ENCODE results near the gene CCL1. TPM values are rescaled to one million over a fixed set of nuclear protein-coding genes. Genes with fewer than 3 reads are reported as not detected.

CCL1 gene
- total RNA-seq, 3 donors from 2014 or later = not detected

DNA sequence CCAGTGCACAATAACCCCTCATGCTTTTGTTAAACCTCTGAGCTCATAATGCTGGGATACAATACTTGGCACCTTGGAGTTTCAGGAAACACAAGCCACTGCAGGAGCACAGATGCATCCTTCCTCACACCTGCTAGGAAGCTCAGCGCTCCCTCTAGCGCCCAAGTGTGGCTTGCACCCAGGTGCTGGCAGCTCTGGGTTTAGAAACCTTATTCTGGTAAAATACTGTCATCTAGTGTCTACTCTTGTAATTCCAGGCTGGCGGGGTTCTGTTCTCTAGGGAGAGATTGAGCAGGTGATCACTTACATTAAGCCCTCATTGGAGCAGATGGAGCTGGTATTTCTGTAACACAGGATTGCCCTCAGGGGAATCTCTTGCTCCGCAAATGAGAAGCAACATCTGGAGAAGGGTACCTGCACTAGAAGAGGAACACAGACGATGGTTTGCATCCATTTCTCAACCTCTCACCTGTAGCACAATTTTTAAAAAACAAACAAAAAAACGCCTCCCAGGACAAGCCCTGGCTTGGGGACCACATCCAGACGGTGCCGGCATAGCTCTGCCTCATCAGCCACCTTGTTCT lies 1.5 kb downstream of the CCL1 start:
- no peaks in the 10 kb centered on the region for H3K27me3 ChIP-seq
- no peaks in the 10 kb centered on the region for H3K4me1 ChIP-seq
- H3K4me3 ChIP-seq = no peak overlapping the region
- intact Hi-C loops (cut with DNase I; ENCODE audit: low total_unique reads) = loop anchor here (10.0 kb wide), 1 partner anchor 157 kb away; no protein-coding TSS in a partner anchor
- no peaks in the 10 kb centered on the region for H3K36me3 ChIP-seq
- H3K9me3 ChIP-seq = no peaks in the 10 kb centered on the region
- DNase-seq (ENCODE audit: low spot score in 2 of 2) = peak; percentile 85 to 90
- no peak overlapping the region for H3K27ac ChIP-seq
- TF ChIP-seq, protein P1, sequence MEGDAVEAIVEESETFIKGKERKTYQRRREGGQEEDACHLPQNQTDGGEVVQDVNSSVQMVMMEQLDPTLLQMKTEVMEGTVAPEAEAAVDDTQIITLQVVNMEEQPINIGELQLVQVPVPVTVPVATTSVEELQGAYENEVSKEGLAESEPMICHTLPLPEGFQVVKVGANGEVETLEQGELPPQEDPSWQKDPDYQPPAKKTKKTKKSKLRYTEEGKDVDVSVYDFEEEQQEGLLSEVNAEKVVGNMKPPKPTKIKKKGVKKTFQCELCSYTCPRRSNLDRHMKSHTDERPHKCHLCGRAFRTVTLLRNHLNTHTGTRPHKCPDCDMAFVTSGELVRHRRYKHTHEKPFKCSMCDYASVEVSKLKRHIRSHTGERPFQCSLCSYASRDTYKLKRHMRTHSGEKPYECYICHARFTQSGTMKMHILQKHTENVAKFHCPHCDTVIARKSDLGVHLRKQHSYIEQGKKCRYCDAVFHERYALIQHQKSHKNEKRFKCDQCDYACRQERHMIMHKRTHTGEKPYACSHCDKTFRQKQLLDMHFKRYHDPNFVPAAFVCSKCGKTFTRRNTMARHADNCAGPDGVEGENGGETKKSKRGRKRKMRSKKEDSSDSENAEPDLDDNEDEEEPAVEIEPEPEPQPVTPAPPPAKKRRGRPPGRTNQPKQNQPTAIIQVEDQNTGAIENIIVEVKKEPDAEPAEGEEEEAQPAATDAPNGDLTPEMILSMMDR (IDR thresholded peaks at IDR 0.05) = peak; percentile 86 to 100 (median 99)
- TF ChIP-seq POLR2A (IDR thresholded peaks at IDR 0.05) = no peak
- TF ChIP-seq POLR2AphosphoS5 (IDR thresholded peaks at IDR 0.05) = peak; percentile 58 to 73 (median 68)

DNA sequence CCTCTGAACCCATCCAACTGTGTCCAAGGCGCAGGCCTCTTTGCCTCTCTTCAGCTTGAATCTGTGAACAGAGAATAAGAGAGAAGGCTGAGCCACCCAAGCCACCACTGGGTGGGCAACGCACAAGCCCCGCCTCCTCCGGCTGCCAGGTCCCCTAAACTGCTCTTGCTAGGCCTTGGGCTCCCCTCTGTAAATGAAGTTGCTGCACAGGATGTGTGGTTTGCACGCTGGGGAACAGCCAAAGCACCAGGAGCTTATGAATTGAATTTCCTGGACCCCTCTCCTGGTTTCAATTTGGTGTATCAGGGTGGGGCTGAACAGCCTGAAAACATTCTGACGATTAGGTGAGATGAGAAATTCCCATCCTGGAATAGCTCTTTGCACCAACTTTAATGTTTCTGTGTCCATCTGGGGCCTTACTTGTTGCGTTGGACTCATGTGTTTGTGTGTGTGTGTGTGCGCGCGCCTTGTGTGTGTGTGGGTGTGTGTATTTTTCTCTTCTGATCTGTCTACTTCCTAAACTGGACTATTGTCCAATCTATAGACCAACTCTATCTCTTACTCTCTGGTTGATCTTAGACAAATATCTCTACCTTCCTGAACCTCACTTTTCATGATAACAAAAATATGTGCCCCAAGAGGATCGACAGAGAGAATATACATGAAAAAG lies 2.3 kb downstream of the CCL1 start:
- no peaks in the 10 kb centered on the region for H3K4me1 ChIP-seq
- H3K27me3 ChIP-seq = no peaks in the 10 kb centered on the region
- no peak overlapping the region for H3K4me3 ChIP-seq
- H3K36me3 ChIP-seq = no peaks in the 10 kb centered on the region
- intact Hi-C loops (cut with DNase I; ENCODE audit: low total_unique reads) = loop anchor here (10.0 kb wide), 1 partner anchor 156 kb away; no protein-coding TSS in a partner anchor
- no peaks in the 10 kb centered on the region for H3K9me3 ChIP-seq
- TF ChIP-seq POLR2AphosphoS5 (IDR thresholded peaks at IDR 0.05) (no peak), POLR2A (IDR thresholded peaks at IDR 0.05) (no peak)
- TF ChIP-seq, protein P1 (IDR thresholded peaks at IDR 0.05) = no peak
- no peak overlapping the region for H3K27ac ChIP-seq
- no peak for DNase-seq (ENCODE audit: low spot score in 2 of 2)

DNA sequence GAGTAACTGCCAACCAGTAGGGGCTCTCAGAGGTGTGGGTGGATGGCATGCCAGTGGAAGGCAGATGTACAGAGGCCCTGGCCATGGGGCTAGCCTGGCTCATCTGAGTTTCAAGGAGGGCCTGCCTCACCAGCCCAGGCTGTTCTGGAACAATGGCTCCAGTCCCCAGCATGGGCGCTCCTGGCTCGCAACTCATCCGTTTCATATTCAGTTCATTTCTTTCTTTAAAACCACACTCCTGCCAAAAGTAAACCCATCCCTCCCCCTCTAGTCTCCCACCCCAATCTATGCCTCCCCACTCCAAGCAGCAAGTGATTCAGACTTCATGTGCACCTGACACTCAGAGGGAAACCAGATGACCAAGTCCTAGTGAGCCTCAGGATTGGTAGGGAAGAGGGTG lies 4.4 kb downstream of the CCL1 start:
- Histone ChIP-seq H3K27me3 (no peaks in the 10 kb centered on the region), H3K4me3 (no peak overlapping the region), H3K36me3 (no peaks in the 10 kb centered on the region), H3K4me1 (no peaks in the 10 kb centered on the region), H3K9me3 (peaks cover 0 to 4% of the 10 kb centered on the region in 2 donors), H3K27ac (no peak overlapping the region)
- intact Hi-C loops (cut with DNase I; ENCODE audit: low total_unique reads) = no loop called here
- TF ChIP-seq, protein P1 (IDR thresholded peaks at IDR 0.05) = no peak
- no peak for TF ChIP-seq POLR2AphosphoS5 (IDR thresholded peaks at IDR 0.05)
- TF ChIP-seq POLR2A (IDR thresholded peaks at IDR 0.05) = no peak
- no peak for DNase-seq (ENCODE audit: low spot score in 2 of 2)

DNA sequence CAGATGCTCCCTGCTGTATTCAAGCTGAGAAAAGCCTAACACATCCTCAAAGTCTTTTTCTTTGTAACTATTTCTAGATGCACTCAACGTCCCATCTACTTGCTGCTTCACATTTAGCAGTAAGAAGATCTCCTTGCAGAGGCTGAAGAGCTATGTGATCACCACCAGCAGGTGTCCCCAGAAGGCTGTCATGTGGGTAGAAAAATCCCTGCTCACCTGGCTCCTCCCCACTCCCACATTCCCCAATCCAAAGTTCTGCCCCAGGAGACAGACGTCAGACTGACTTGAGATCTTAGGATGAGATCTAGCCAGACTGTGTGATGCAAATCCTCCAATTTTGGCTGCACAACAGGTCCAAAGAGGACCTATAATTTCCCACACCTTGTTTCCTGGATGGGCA lies 5.6 kb downstream of the CCL1 start:
- intact Hi-C loops (cut with DNase I; ENCODE audit: low total_unique reads) = no loop called here
- H3K27me3 ChIP-seq = no peaks in the 10 kb centered on the region
- H3K27ac ChIP-seq = no peak overlapping the region
- no peaks in the 10 kb centered on the region for H3K4me1 ChIP-seq
- TF ChIP-seq POLR2AphosphoS5 (IDR thresholded peaks at IDR 0.05) (no peak), POLR2A (IDR thresholded peaks at IDR 0.05) (no peak)
- TF ChIP-seq, protein P1 (IDR thresholded peaks at IDR 0.05) = no peak
- H3K36me3 ChIP-seq = no peaks in the 10 kb centered on the region
- H3K4me3 ChIP-seq = no peak overlapping the region
- DNase-seq (ENCODE audit: low spot score in 2 of 2) = no peak
- H3K9me3 ChIP-seq = peaks cover 0 to 4% of the 10 kb centered on the region in 2 donors

DNA sequence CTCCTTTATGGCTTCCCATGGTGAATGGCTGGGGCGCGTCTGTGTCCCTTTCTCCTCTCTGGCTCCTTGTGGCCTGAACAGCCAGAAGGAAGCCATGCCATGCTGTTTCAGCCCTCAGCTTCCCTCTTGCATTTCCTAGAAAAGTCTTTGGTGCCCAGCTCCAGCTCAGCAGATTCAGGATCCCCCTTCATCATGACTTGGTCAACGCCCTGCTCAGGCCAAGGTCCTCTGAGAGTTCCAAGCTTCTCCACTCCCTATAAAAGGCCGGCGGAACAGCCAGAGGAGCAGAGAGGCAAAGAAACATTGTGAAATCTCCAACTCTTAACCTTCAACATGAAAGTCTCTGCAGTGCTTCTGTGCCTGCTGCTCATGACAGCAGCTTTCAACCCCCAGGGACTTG lies 6.8 kb downstream of the CCL1 start, which contains the start of gene CCL13:
Gene CCL13, plus strand, starts transcription at position 287 of the 400 bp plus-strand sequence. Its CDS starts 47 bp downstream, at position 334.
- no peaks in the 10 kb centered on the region for H3K27me3 ChIP-seq
- H3K4me1 ChIP-seq = no peaks in the 10 kb centered on the region
- peaks cover 0 to 4% of the 10 kb centered on the region in 2 donors for H3K9me3 ChIP-seq
- DNase-seq (ENCODE audit: low spot score in 2 of 2) = no peak
- no peak within 1 kb of the TSS for H3K4me3 ChIP-seq
- TF ChIP-seq POLR2AphosphoS5 (IDR thresholded peaks at IDR 0.05) (no peak), POLR2A (IDR thresholded peaks at IDR 0.05) (no peak)
- TF ChIP-seq, protein P1 (IDR thresholded peaks at IDR 0.05) = no peak
- H3K27ac ChIP-seq = peak within 1 kb of the TSS in 1 of 2 donors; percentile 48
- no peaks in the 10 kb centered on the region for H3K36me3 ChIP-seq
- intact Hi-C loops (cut with DNase I; ENCODE audit: low total_unique reads) = no loop called here
